Measurements from ENCODE around the gene PPP6R1.

PPP6R1 gene

DNA sequence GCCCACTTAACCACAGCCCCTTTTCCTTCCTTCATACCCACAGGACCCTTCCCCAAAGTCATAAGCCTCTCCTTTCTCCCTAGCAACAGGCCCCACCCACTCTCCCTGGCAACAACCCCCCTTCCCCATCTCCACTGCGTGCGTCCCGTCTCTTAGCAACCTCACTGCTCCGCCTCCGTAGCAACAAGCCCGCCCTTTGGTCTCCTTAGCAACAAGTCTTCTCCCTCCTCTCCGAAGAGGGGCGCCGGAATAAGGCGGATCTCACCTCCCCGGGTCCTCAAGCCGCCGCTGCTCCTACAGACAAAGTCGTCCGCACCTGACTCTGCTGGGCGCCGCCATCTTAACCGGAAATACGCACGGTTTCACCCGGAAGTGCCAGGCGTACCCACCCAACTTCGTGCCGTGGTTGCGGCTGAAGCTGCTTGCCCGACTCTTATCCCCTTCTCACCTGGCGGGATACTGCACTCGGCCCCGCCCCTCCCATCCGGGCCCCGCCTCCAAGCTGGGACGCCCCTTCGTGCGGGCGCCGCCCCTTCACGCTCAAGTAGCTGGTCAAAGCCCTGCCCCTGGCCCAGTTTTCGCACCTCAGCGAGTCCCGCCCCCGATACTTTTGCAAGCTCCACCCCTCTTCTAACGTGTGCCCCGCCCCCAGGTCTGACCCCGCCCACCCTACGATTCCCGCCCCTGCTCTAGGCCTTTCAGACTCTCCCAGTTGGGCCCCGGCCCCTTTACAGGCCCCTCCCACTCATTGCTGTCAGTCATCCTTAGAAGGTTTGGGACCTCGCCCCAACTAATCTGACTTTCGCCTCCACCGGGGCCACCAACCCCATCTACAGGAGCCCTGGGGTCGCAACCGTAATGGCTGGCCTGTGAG is 21.2 kb upstream of the PPP6R1 start, which contains the start of gene HSPBP1:
HSPBP1 (minus strand) TSS at position 341 of the 874 bp plus-strand sequence. CDS start 502 bp downstream, outside the sequence.
- DNase-seq: peak; percentile 98

GRCh38 chr19:55279340-55279739 is 20.5 kb upstream of the PPP6R1 start:
- DNase-seq: no peak

- no peak for DNase-seq
Observed at GRCh38 chr19:55278391-55279135, 19.7 kb upstream of the PPP6R1 start.

DNA sequence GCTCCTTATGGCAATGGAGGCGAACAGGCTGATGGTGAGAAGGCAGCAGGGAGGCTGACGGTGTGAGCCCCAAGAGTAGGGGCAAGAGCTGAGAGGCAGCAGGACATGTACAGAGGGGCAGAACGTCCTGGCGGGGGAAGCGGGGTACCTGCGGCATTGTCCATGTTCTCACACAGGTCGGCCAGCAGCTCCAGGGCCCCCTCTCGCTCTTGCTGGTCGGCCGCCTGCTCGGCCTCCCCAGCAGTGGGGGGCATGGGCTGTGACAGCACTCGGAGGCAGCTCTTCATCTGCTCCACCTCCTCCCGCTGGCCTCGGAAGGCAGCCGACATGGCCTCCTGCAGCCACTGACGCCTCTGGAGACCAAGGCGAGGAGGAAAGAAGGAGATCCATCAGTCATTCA is 18.7 kb upstream of the PPP6R1 start:
- DNase-seq: no peak

DNA sequence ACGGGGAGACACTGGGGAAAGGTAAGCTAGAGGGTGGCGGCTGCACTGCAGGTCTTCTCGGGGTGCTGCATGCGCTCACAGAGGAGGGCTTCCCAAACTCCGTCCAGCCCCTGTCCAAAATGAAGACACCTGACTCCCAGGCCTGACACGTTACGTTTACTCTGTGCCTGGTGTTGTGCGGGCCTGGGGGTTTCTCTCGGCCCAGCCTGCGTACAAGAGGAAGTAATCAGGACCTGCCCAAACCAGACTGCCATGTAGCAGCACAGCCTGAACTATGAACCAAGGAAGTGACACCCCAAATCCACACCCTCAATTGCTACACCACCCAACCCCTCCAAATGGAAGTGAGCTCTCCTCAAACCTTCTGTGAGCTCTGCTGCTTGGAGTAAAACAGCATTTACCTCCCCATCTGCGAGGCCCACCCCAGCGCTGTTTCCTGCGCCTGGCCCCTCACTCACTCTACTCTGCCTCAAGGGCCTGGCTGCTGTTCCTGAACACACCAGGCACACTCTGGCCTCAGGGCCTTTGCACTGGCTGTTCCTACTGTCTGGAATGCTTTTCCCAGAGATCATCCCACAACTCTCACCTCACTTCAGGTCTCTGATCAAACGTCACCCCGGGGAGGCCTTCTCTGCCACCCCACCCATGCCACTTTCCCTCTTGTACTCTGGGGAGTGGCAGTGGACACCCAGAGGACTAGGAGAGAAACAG is 18.1 kb upstream of the PPP6R1 start:
- DNase-seq: no peak

DNA sequence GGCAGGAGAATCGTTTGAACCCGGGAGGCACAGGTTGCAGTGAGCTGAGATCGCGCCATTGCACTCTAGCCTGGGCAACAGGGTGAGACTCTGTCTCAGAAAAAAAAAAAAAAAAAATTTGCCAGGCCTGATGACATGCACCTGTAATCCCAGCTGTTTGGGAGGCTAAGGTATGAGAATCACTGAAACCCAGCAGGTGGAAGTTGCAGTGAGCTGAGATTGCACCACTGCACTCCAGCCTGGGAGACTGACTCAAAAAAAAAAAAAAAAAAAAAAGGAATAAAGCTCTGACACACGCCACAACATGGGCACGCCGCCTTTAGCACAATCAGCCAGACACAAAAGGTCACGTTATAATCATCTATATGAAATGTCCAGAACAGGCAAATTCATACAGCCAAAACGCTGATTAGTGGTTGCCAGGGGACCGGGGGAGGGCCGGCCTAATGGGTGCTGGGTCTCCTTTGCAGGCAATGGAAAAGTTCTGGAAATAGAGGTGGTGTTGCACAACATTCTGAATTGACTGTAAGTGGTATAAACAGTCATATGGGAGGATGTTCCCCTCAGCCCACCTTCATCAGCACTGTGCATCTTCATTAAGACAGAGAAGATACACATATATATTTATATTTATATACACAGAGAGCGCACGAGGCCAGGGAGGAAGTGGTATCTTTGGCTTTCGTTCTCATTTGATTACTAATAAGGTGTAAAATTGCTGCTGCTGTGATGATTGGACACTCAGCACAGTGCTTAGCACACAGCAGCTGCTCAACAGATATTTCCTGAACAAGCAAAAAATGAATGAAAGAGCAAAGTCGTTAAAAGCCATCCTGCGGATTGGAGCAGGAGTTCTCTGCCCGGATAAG is 17.3 kb upstream of the PPP6R1 start:
- no peak for DNase-seq

- DNase-seq: no peak
Observed at GRCh38 chr19:55273978-55274707, 15.3 kb upstream of the PPP6R1 start.

DNA sequence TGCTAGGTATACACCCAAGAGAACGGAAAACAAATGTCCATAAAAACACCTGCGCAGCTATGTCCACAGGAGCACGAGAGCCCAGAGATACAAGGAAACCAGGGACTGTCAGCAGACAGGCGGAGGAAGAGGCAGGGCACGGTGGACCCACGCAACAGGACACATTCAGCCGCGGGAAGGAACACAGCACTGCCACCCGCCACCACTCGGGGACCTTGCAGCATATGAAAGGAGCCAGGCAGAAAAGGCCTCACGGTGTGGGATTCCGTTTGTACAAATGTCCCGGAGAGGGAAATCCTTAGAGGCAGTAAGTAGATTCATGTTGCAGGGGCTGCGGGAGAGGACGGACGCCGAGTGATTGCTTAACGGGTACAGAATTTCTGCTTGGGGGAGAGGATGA is 13.3 kb upstream of the PPP6R1 start:
- DNase-seq: no peak

DNA sequence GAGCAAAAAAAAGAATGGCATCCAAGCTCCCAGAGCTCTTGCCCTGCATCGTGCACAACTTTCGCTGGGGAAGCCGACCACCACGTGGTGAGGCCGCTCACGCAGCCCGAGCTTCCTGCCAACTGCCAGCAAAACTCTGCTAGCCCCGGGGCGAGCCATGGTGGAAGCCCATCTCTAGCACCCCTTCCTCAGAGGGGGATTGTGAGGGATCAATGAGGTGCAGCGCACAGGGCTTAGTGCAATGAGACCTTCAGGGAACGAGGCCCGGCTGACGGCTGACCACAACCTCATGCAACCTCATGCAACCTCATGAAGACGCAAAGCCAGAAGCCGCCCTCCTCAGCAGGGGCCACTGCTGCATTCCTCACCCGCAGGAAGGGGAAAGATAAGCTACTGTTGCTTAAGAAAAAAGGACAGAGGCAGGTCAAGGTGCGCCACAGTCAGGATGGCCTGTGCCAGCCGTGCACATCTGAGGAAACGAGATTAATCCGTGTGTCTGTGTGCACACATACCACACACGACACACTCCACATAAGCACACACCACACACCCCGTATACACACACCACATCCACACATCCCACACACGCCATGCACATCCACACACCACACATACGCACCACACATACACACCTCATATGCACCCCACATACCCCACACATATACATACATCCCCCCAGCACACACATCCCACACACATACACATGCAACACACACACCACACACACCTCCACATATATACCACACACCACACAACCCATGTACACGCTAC is 11.5 kb upstream of the PPP6R1 start:
- peak; percentile 40 for DNase-seq

- no peak for DNase-seq
Observed at GRCh38 chr19:55269299-55269698, 10.5 kb upstream of the PPP6R1 start.

DNA sequence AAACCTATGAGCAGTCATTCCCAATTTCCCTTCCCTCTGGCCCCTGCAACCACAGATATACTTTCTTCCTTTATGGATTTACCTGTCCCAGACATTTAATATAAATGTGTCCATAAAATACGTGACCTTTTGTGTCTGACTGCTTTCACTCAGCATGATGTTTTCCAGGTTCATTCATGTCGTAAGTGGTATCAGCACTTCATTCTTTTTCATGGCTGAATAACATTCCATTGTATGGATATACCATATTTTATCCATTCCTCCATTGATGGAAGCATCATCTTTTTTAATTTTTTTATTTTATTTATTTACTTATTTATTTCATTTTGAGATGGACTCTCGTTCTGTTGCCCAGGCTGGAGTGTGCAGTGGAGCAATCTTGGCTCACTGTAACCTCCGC is 8.0 kb upstream of the PPP6R1 start:
- DNase-seq: no peak

GRCh38 chr19:55266404-55266803 is 7.6 kb upstream of the PPP6R1 start:
- DNase-seq: no peak

GRCh38 chr19:55265723-55266386 is 7.0 kb upstream of the PPP6R1 start:
- no peak for DNase-seq

DNA sequence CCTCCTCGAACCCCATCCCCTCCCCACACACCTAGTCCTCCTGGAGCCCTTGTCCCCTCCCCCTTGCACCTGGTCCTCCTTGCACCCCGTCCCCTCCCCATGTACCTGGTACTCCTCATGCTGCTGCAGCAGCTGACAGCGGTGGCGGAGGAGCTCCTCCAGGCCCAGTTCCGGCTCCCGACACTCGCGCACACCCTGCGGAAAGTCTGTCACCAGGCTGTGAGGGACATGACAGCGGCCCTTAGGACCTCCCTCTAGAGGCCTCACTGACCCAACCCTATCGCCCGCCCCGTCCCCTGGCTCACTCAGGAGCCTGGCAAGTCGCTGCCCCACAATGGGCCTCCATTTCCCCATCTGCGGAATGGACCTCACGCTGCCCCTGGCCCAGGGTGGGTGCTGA is 6.4 kb upstream of the PPP6R1 start:
- no peak for DNase-seq

GRCh38 chr19:55264531-55264930 is 5.7 kb upstream of the PPP6R1 start:
- DNase-seq: no peak

DNA sequence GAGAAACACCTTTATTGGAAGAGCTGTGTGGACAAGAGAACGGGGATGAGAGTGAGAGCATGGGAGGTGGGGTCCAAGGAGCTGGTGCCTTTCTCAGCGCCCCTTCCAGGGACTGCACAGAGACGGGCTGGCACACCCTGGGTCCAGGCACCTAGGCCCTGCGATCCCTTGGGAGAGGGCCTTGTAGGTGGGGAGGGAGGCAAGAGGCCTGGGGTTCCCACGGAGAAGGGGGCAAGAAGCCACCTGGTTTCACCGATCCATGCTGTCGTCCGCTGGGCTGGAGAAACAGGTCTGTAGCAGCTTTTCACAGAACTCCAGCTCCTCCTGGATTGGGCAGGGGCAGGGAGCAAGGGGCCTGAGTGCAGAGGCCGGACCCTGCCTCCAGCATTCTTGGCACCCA is 3.5 kb upstream of the PPP6R1 start:
- no peak for DNase-seq

- no peak for DNase-seq
Observed at GRCh38 chr19:55261671-55262126, 2.9 kb upstream of the PPP6R1 start.

GRCh38 chr19:55259540-55260210 is 858 bp upstream of the PPP6R1 start:
- DNase-seq: no peak

DNA sequence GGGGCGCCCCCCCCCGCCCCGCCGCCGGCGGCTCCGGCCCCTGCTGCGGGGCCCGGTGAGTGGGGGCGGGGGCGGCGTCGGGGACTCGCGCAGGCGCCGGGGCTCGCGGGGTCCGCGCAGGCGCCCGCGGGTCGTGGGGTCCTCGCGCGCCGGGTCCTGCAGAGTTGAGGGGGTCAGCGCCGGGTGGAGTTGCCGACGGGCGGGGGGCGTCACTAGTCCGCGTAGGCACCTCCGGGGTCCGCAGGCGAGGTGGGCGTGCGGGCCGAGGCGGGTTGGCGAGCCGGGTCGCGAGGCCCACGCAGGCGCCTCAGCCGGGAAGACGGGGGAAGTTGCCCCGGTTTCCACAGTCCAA is 365 bp downstream of the PPP6R1 start:
- peak; percentile 53 for DNase-seq
